HG03457 (cell line): Measurements from ENCODE around the gene APOH.
A peak's percentile ranks its signal among the peaks of the same experiment; 100 is the strongest.

Experiments
- ATAC-seq: cut with Tn5 transposase; IDR thresholded peaks from one replicate; pipeline ENCODE4 v1.9.1; 2021; ENCODE audit warnings: moderate number of reproducible peaks; ENCODE audit not compliant: unreplicated experiment

The APOH gene

GRCh38 chr17:66198242-66198641, 31.0 kb downstream of the APOH start:
- no peak for ATAC-seq

GRCh38 chr17:66192378-66192687, 36.9 kb downstream of the APOH start:
- ATAC-seq, result no peak

- peak; percentile 62 for ATAC-seq
Observed at GRCh38 chr17:66191593-66192377, 37.4 kb downstream of the APOH start, which contains the start of gene CEP112. Gene CEP112 (minus strand): TSS chr17:66192133.

GRCh38 chr17:66190738-66191592, 38.2 kb downstream of the APOH start:
- ATAC-seq, result no peak

- no peak for ATAC-seq
Observed at GRCh38 chr17:66187718-66188117, 41.5 kb downstream of the APOH start.

GRCh38 chr17:66185862-66186261, 43.4 kb downstream of the APOH start:
- no peak for ATAC-seq

GRCh38 chr17:66184392-66184791, 44.8 kb downstream of the APOH start:
- ATAC-seq, result no peak

- ATAC-seq, result no peak
Observed at GRCh38 chr17:66183529-66183928, 45.7 kb downstream of the APOH start.

- no peak for ATAC-seq
Observed at GRCh38 chr17:66178642-66179041, 50.6 kb downstream of the APOH start.

GRCh38 chr17:66177048-66177447, 52.2 kb downstream of the APOH start:
- ATAC-seq, result no peak

GRCh38 chr17:66175892-66176291, 53.3 kb downstream of the APOH start:
- no peak for ATAC-seq

- ATAC-seq, result no peak
Observed at GRCh38 chr17:66172691-66173223, 56.5 kb downstream of the APOH start.

- no peak for ATAC-seq
Observed at GRCh38 chr17:66172144-66172543, 57.1 kb downstream of the APOH start.

GRCh38 chr17:66171692-66172091, 57.5 kb downstream of the APOH start:
- ATAC-seq, result no peak

- ATAC-seq, result no peak
Observed at GRCh38 chr17:66171172-66171571, 58.0 kb downstream of the APOH start.

GRCh38 chr17:66169839-66170238, 59.4 kb downstream of the APOH start:
- no peak for ATAC-seq

- no peak for ATAC-seq
Observed at GRCh38 chr17:66167189-66167815, 61.9 kb downstream of the APOH start.

- ATAC-seq, result no peak
Observed at GRCh38 chr17:66165537-66166123, 63.6 kb downstream of the APOH start.
